HL-60 (cell line): ENCODE measurements around the gene SLC28A1.

ENCODE experiments used
- CTCF ChIP-seq: IDR thresholded peaks from one replicate; pipeline ENCODE4 v1.5.1; 2011; ENCODE audit warnings: low read length, control low read depth, inconsistent platforms; ENCODE audit not compliant: insufficient read depth
- POLR2AphosphoS5 ChIP-seq: IDR thresholded peaks from 2 replicates; pipeline ENCODE4 v1.6.1; 2012; ENCODE audit warnings: low read depth
- SPI1 ChIP-seq: IDR thresholded peaks from 2 replicates; pipeline ENCODE4 v1.6.1; 2012; ENCODE audit warnings: low read depth, mild to moderate bottlenecking, borderline replicate concordance
- TF ChIP-seq, protein P1 (sequence below): IDR thresholded peaks from 2 replicates; pipeline ENCODE4 v1.6.1; 2012; ENCODE audit warnings: low read depth; ENCODE audit not compliant: insufficient replicate concordance

DNA sequence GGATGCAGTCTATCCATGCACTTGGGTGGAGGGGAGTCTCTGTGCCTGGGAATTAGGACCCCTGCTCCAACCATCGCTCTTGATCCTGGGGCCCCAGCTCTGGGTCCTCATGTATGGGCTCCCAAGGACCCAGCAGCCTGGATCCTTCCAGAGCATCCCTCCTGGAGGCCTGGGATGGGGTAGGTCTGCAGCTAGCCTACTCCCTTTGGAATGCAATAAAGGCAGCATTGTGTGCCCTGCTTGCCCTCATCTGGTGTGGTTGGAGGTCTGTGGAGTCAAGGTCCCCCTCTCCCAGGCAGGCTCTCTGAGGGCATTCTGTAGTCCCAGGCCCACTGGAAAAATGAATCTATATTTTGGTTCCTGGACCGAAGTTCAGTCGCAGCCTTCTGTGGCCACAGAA, 15.0 kb upstream of the SLC28A1 start:
- TF ChIP-seq CTCF (no peak), POLR2AphosphoS5 (no peak), SPI1 (no peak)
- TF ChIP-seq, protein P1, sequence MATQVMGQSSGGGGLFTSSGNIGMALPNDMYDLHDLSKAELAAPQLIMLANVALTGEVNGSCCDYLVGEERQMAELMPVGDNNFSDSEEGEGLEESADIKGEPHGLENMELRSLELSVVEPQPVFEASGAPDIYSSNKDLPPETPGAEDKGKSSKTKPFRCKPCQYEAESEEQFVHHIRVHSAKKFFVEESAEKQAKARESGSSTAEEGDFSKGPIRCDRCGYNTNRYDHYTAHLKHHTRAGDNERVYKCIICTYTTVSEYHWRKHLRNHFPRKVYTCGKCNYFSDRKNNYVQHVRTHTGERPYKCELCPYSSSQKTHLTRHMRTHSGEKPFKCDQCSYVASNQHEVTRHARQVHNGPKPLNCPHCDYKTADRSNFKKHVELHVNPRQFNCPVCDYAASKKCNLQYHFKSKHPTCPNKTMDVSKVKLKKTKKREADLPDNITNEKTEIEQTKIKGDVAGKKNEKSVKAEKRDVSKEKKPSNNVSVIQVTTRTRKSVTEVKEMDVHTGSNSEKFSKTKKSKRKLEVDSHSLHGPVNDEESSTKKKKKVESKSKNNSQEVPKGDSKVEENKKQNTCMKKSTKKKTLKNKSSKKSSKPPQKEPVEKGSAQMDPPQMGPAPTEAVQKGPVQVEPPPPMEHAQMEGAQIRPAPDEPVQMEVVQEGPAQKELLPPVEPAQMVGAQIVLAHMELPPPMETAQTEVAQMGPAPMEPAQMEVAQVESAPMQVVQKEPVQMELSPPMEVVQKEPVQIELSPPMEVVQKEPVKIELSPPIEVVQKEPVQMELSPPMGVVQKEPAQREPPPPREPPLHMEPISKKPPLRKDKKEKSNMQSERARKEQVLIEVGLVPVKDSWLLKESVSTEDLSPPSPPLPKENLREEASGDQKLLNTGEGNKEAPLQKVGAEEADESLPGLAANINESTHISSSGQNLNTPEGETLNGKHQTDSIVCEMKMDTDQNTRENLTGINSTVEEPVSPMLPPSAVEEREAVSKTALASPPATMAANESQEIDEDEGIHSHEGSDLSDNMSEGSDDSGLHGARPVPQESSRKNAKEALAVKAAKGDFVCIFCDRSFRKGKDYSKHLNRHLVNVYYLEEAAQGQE = no peak
